DND-41 (cell line): Measurements from ENCODE around the gene SLC44A1.

ENCODE experiments used
- EZH2 ChIP-seq: IDR thresholded peaks from 3 replicates; pipeline ENCODE4 v1.6.1; 2012; ENCODE audit warnings: borderline replicate concordance, low read depth, mild to moderate bottlenecking, moderate library complexity, low read length, inconsistent platforms; ENCODE audit not compliant: severe bottlenecking
- TF ChIP-seq, protein P1 (sequence below): IDR thresholded peaks from 2 replicates; pipeline ENCODE4 v1.5.1; 2012; ENCODE audit warnings: borderline replicate concordance, low read length, moderate library complexity, mild to moderate bottlenecking; ENCODE audit not compliant: poor library complexity, severe bottlenecking; ENCODE audit errors: extremely low read depth

DNA sequence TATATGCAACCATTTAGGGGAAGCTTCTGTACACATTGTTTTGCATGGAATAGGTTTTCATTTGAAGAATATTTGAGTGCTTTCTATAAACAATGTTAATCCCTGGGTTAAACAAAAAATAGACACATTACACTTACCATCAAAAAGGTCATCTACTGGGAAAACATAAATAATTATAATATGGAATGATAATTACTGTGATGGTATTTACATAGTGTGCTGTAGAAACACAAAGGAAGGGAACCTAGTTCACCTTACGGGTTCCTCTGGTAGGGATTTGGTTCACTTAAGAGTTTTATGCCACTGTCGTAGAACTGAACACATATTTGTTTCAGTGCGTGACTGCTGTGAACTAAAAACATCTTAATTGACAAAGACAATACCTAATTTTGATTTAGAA is 44.9 kb downstream of the SLC44A1 start:
- no peak for TF ChIP-seq EZH2
- TF ChIP-seq, protein P1, sequence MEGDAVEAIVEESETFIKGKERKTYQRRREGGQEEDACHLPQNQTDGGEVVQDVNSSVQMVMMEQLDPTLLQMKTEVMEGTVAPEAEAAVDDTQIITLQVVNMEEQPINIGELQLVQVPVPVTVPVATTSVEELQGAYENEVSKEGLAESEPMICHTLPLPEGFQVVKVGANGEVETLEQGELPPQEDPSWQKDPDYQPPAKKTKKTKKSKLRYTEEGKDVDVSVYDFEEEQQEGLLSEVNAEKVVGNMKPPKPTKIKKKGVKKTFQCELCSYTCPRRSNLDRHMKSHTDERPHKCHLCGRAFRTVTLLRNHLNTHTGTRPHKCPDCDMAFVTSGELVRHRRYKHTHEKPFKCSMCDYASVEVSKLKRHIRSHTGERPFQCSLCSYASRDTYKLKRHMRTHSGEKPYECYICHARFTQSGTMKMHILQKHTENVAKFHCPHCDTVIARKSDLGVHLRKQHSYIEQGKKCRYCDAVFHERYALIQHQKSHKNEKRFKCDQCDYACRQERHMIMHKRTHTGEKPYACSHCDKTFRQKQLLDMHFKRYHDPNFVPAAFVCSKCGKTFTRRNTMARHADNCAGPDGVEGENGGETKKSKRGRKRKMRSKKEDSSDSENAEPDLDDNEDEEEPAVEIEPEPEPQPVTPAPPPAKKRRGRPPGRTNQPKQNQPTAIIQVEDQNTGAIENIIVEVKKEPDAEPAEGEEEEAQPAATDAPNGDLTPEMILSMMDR = no peak
